ENCODE data around the gene SLC25A25. TPM values are rescaled to one million over a fixed set of nuclear protein-coding genes. Genes with fewer than 3 reads are reported as not detected.
"Not testable (repeated sequence)": the region's sequence is repeated elsewhere in the genome, so short reads cannot be mapped to it uniquely, and the experiment has no call there.

Gene SLC25A25
- total and polyA plus RNA-seq, 2 experiments from 2014 or later = 8.2 to 20.2 TPM

DNA sequence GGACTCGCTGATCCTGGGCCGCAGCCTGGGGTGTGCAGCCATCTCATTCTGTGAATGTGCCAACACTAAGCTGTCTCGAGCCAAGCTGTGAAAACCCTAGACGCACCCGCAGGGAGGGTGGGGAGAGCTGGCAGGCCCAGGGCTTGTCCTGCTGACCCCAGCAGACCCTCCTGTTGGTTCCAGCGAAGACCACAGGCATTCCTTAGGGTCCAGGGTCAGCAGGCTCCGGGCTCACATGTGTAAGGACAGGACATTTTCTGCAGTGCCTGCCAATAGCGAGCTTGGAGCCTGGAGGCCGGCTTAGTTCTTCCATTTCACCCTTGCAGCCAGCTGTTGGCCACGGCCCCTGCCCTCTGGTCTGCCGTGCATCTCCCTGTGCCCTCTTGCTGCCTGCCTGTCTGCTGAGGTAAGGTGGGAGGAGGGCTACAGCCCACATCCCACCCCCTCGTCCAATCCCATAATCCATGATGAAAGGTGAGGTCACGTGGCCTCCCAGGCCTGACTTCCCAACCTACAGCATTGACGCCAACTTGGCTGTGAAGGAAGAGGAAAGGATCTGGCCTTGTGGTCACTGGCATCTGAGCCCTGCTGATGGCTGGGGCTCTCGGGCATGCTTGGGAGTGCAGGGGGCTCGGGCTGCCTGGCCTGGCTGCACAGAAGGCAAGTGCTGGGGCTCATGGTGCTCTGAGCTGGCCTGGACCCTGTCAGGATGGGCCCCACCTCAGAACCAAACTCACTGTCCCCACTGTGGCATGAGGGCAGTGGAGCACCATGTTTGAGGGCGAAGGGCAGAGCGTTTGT is 39.6 kb downstream of the SLC25A25 start:
- Histone ChIP-seq H3K27ac (no peak overlapping the region), H3K4me3 (no peak overlapping the region), H3F3A (ENCODE audit: insufficient read depth) (peaks cover 9% of the 10 kb centered on the region; the same call in 1 of the 2 replicates), H3K9me3 (ENCODE audit: low read depth) (no peaks in the 10 kb centered on the region), H3K9me2 (ENCODE audit: insufficient read depth) (no peaks in the 10 kb centered on the region), H3K9ac (no peak overlapping the region), H3K27me3 (replicated peaks; ENCODE audit: insufficient read depth) (no peaks in the 10 kb centered on the region), H3K36me3 (ENCODE audit: low read depth) (peaks cover 5% of the 10 kb centered on the region; the same call in 1 of the 2 replicates), H2AFZ (no peak overlapping the region), H3K79me2 (ENCODE audit: insufficient read depth) (peaks cover 5% of the 10 kb centered on the region), H3K4me2 (ENCODE audit: unreplicated experiment) (no peak overlapping the region), H4K20me1 (ENCODE audit: insufficient read depth) (no peaks in the 10 kb centered on the region), H3K4me1 (ENCODE audit: insufficient read depth) (no peaks in the 10 kb centered on the region)
- 84 to 85% methylated on average over 18 of the region's 18 CpGs for WGBS, 2 experiments (ENCODE audit: low coverage in 1 of 2, low lambda C conversion rate in 2 of 2, missing lambda C conversion rate in 2 of 2)
- TF ChIP-seq EZH2phosphoT487 (IDR thresholded peaks at IDR 0.05; ENCODE audit: insufficient read depth, low read depth) = no peak
- TF ChIP-seq EZH2 (IDR thresholded peaks at IDR 0.05; ENCODE audit: insufficient read depth, poor library complexity, severe bottlenecking) = no peak
- in situ Hi-C loops (cut with MboI) = loop anchor here (10.0 kb wide), 1 partner anchor 163 kb away; no protein-coding TSS in a partner anchor
- no peak for DNase-seq

DNA sequence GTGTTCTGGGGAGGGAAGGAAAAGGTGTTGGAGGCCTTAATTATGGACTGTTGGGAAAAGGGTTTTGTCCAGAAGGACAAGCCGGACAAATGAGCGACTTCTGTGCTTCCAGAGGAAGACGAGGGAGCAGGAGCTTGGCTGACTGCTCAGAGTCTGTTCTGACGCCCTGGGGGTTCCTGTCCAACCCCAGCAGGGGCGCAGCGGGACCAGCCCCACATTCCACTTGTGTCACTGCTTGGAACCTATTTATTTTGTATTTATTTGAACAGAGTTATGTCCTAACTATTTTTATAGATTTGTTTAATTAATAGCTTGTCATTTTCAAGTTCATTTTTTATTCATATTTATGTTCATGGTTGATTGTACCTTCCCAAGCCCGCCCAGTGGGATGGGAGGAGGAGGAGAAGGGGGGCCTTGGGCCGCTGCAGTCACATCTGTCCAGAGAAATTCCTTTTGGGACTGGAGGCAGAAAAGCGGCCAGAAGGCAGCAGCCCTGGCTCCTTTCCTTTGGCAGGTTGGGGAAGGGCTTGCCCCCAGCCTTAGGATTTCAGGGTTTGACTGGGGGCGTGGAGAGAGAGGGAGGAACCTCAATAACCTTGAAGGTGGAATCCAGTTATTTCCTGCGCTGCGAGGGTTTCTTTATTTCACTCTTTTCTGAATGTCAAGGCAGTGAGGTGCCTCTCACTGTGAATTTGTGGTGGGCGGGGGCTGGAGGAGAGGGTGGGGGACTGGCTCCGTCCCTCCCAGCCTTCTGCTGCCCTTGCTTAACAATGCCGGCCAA is 40.4 kb downstream of the SLC25A25 start:
- no peak overlapping the region for H3K27ac ChIP-seq
- no peaks in the 10 kb centered on the region for H3K27me3 ChIP-seq (replicated peaks; ENCODE audit: insufficient read depth)
- WGBS, 2 experiments (ENCODE audit: low coverage in 1 of 2, low lambda C conversion rate in 2 of 2, missing lambda C conversion rate in 2 of 2) = 88 to 91% methylated on average over 15 of the region's 15 CpGs
- H3K9me2 ChIP-seq (ENCODE audit: insufficient read depth) = no peaks in the 10 kb centered on the region
- H3K36me3 ChIP-seq (ENCODE audit: low read depth) = no peaks in the 10 kb centered on the region; the same call in 1 of the 2 replicates
- no peak overlapping the region for H3K4me2 ChIP-seq (ENCODE audit: unreplicated experiment)
- H2AFZ ChIP-seq = no peak overlapping the region
- no peaks in the 10 kb centered on the region for H3K4me1 ChIP-seq (ENCODE audit: insufficient read depth)
- no peak overlapping the region for H3K9ac ChIP-seq
- H4K20me1 ChIP-seq (ENCODE audit: insufficient read depth) = no peaks in the 10 kb centered on the region
- H3F3A ChIP-seq (ENCODE audit: insufficient read depth) = peaks cover 9% of the 10 kb centered on the region; the same call in 1 of the 2 replicates
- H3K9me3 ChIP-seq (ENCODE audit: low read depth) = no peaks in the 10 kb centered on the region
- H3K4me3 ChIP-seq = no peak overlapping the region
- in situ Hi-C loops (cut with MboI) = loop anchor here (10.0 kb wide), 1 partner anchor 164 kb away; no protein-coding TSS in a partner anchor
- TF ChIP-seq EZH2phosphoT487 (IDR thresholded peaks at IDR 0.05; ENCODE audit: insufficient read depth, low read depth) (no peak), EZH2 (IDR thresholded peaks at IDR 0.05; ENCODE audit: insufficient read depth, poor library complexity, severe bottlenecking) (no peak)
- H3K79me2 ChIP-seq (ENCODE audit: insufficient read depth) = no peaks in the 10 kb centered on the region; the same call in 1 of the 2 replicates
- no peak for DNase-seq

DNA sequence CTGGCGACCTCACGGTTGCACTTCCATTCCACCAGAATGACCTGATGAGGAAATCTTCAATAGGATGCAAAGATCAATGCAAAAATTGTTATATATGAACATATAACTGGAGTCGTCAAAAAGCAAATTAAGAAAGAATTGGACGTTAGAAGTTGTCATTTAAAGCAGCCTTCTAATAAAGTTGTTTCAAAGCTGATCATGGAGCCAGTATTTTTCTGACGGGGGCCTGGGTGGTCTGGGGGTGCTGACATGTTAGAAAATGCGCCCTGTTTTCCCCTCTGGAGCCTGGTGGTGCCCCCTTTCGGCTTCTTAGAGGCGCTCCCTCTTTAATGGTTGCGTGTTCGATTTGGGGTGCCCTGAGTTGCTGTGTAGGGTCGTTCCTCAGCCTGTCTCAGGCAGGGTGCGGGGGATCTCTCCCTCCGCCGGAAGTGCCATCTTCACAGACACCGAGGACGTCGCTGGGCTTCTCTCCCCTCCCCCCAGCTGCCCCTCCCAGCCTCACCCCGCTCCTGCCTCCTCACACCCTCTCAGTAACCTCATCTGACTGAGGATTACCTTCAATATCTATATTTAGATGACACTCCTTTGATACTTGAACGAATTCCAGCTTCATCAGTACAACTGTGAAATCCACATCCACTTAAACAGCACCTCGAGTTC is 41.1 kb downstream of the SLC25A25 start:
- H3K27me3 ChIP-seq (replicated peaks; ENCODE audit: insufficient read depth) = no peaks in the 10 kb centered on the region
- H3K4me3 ChIP-seq = no peak overlapping the region
- H3K4me2 ChIP-seq (ENCODE audit: unreplicated experiment) = no peak overlapping the region
- H3K9ac ChIP-seq = no peak overlapping the region
- H3K4me1 ChIP-seq (ENCODE audit: insufficient read depth) = no peaks in the 10 kb centered on the region
- H2AFZ ChIP-seq = no peak overlapping the region
- TF ChIP-seq EZH2 (IDR thresholded peaks at IDR 0.05; ENCODE audit: insufficient read depth, poor library complexity, severe bottlenecking) (no peak), EZH2phosphoT487 (IDR thresholded peaks at IDR 0.05; ENCODE audit: insufficient read depth, low read depth) (no peak)
- H4K20me1 ChIP-seq (ENCODE audit: insufficient read depth) = no peaks in the 10 kb centered on the region
- no peaks in the 10 kb centered on the region for H3K9me2 ChIP-seq (ENCODE audit: insufficient read depth)
- H3K9me3 ChIP-seq (ENCODE audit: low read depth) = no peaks in the 10 kb centered on the region
- in situ Hi-C loops (cut with MboI) = loop anchor here (10.0 kb wide), 1 partner anchor 164 kb away; no protein-coding TSS in a partner anchor
- no peaks in the 10 kb centered on the region for H3K79me2 ChIP-seq (ENCODE audit: insufficient read depth)
- peaks cover 9% of the 10 kb centered on the region; the same call in 1 of the 2 replicates for H3F3A ChIP-seq (ENCODE audit: insufficient read depth)
- H3K36me3 ChIP-seq (ENCODE audit: low read depth) = no peaks in the 10 kb centered on the region; the same call in 1 of the 2 replicates
- no peak overlapping the region for H3K27ac ChIP-seq
- 67 to 75% methylated on average over 18 to 20 of the region's 20 CpGs for WGBS, 2 experiments (ENCODE audit: low coverage in 1 of 2, low lambda C conversion rate in 2 of 2, missing lambda C conversion rate in 2 of 2)
- DNase-seq = no peak

DNA sequence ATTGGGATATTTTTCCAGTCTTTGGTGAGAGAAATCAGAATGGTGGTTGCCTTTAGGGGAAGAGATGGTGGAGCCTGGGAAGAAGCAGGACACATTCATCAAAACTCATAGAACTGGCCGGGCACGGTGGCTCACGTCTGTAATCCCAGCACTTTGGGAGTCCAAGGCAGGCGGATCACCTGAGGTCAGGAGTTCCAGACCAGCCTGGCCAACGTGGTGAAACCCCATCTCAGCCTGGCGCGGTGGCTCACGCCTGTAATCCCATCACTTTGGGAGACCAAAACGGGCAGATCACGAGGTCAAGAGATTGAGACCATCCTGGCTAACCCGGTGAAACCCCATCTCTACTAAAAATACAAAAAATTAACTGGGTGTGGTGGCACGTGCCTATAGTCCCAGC is 43.7 kb downstream of the SLC25A25 start:
- H3K27ac ChIP-seq; H3K79me2 ChIP-seq (ENCODE audit: insufficient read depth); H3K36me3 ChIP-seq (ENCODE audit: low read depth); H3K4me3 ChIP-seq; H4K20me1 ChIP-seq (ENCODE audit: insufficient read depth); H3K4me1 ChIP-seq (ENCODE audit: insufficient read depth); H3K27me3 ChIP-seq (replicated peaks; ENCODE audit: insufficient read depth); H3K9ac ChIP-seq; H2AFZ ChIP-seq; H3K9me2 ChIP-seq (ENCODE audit: insufficient read depth); DNase-seq; H3K9me3 ChIP-seq (ENCODE audit: low read depth); H3F3A ChIP-seq (ENCODE audit: insufficient read depth); H3K4me2 ChIP-seq (ENCODE audit: unreplicated experiment); in situ Hi-C loops (cut with MboI): not testable (repeated sequence)
- WGBS, 2 experiments (ENCODE audit: low coverage in 1 of 2, low lambda C conversion rate in 2 of 2, missing lambda C conversion rate in 2 of 2) = 81 to 86% methylated on average over 12 of the region's 12 CpGs
